Mesendoderm (in vitro differentiated cells): ENCODE results near the gene SOX5.

ENCODE experiments used
- DNase-seq: peaks from one replicate; pipeline ENCODE4 v3.0.0; 2013
- H2AK5ac ChIP-seq: 2 replicates; pipeline ENCODE4 v1.6.1; 2013; ENCODE audit warnings: low read length, inconsistent platforms
- H2BK120ac ChIP-seq: 2 replicates; pipeline ENCODE4 v1.6.1; 2013; ENCODE audit warnings: low read depth, mild to moderate bottlenecking, low read length, moderate library complexity, mixed read lengths
- H2BK15ac ChIP-seq: replicated peaks from 2 replicates; pipeline ENCODE4 v1.6.1; 2013; ENCODE audit warnings: low read depth, mild to moderate bottlenecking, moderate library complexity
- H2BK5ac ChIP-seq: 2 replicates; pipeline ENCODE4 v1.6.1; 2013; ENCODE audit warnings: low read length, inconsistent platforms
- H3K18ac ChIP-seq: 2 replicates; pipeline ENCODE4 v1.6.1; 2013; ENCODE audit warnings: mild to moderate bottlenecking, low read length, mixed read lengths
- H3K23ac ChIP-seq: one replicate; pipeline ENCODE4 v1.6.1; 2013; ENCODE audit warnings: low read length
- H3K27ac ChIP-seq: 2 replicates; pipeline ENCODE4 v1.5.1; 2013; ENCODE audit warnings: low read depth, mild to moderate bottlenecking, inconsistent platforms, low read length, moderate library complexity
- H3K27me3 ChIP-seq: 2 replicates; pipeline ENCODE4 v1.6.1; 2013; ENCODE audit warnings: low read length, control low read depth, mild to moderate bottlenecking, inconsistent platforms; ENCODE audit not compliant: insufficient read depth, poor library complexity
- H3K36me3 ChIP-seq: 2 replicates; pipeline ENCODE4 v1.6.1; 2013; ENCODE audit warnings: low read length, inconsistent platforms; ENCODE audit not compliant: control insufficient read depth, insufficient read depth
- H3K4ac ChIP-seq: one replicate; pipeline ENCODE4 v1.6.1; 2013; ENCODE audit warnings: low read depth, mild to moderate bottlenecking, low read length, moderate library complexity
- H3K4me1 ChIP-seq: 2 replicates; pipeline ENCODE4 v1.6.1; 2013; ENCODE audit warnings: low read depth, low read length, inconsistent platforms; ENCODE audit not compliant: control insufficient read depth
- H3K4me2 ChIP-seq: 2 replicates; pipeline ENCODE4 v1.6.1; 2013; ENCODE audit warnings: low read length
- H3K4me3 ChIP-seq: 2 replicates; pipeline ENCODE4 v1.5.1; 2013; ENCODE audit warnings: mild to moderate bottlenecking, low read length
- H3K56ac ChIP-seq: one replicate; pipeline ENCODE4 v1.6.1; 2013; ENCODE audit warnings: low read length
- H3K79me1 ChIP-seq: 2 replicates; pipeline ENCODE4 v1.6.1; 2013; ENCODE audit warnings: low read length, inconsistent platforms
- H3K79me2 ChIP-seq: 2 replicates; pipeline ENCODE4 v1.6.1; 2013; ENCODE audit warnings: mild to moderate bottlenecking, low read length; ENCODE audit not compliant: control insufficient read depth, insufficient read depth
- H3K9ac ChIP-seq: 2 replicates; pipeline ENCODE4 v1.6.1; 2013; ENCODE audit warnings: low read length, inconsistent platforms
- H4K5ac ChIP-seq: one replicate; pipeline ENCODE4 v1.6.1; 2013; ENCODE audit warnings: low read length
- H4K8ac ChIP-seq: one replicate; pipeline ENCODE4 v1.6.1; 2013; ENCODE audit warnings: low read depth, mild to moderate bottlenecking, control low read depth, low read length, moderate library complexity
- WGBS: extraction: QIAGEN DNeasy Blood & Tissue Kit; methylation state at CpG from one replicate; pipeline ENCODE4 v1.1.7; 2013; ENCODE audit warnings: low lambda C conversion rate, missing lambda C conversion rate; ENCODE audit not compliant: insufficient coverage; ENCODE audit errors: extremely low coverage; 5-methylcytosine and 5-hydroxymethylcytosine counted together

SOX5 gene

DNA sequence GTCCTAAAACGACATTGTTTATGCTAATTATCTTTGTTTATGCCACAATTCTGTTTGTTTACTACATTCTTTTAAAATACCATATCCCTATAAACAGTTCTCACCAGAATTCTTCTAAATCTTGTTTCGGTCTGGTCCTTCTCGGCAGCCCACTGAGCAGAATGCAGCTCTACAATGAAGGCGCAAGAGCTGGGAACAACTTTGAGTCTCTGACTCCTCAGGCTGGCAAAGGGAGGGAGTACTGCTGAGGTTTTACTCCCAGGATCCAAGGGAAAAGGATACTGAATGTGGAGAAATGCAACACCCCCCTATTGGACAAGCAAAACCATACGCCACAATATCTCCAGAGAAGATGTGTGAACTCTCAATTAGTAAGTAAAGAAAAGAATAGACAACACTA lies 5.4 kb downstream of the SOX5 start:
- WGBS, result no CpG with 5 or more reads among the region's 5 CpGs
- H3K9ac ChIP-seq, result no peak overlapping the region
- no peaks in the 10 kb centered on the region for H3K79me2 ChIP-seq
- H4K5ac ChIP-seq, result no peak overlapping the region
- no peaks in the 10 kb centered on the region for H3K79me1 ChIP-seq
- H3K4me1 ChIP-seq, result no peaks in the 10 kb centered on the region
- no peak overlapping the region for H4K8ac ChIP-seq
- no peaks in the 10 kb centered on the region for H3K36me3 ChIP-seq
- H2BK120ac ChIP-seq, result no peak overlapping the region
- peak; percentile 44 for DNase-seq
- H3K56ac ChIP-seq, result no peak overlapping the region
- H2BK5ac ChIP-seq, result no peak overlapping the region
- no peak overlapping the region for H3K4me2 ChIP-seq
- no peak overlapping the region for H3K27ac ChIP-seq
- H3K4ac ChIP-seq, result no peak overlapping the region
- H2AK5ac ChIP-seq, result no peak overlapping the region
- H3K18ac ChIP-seq, result no peak overlapping the region
- no peak overlapping the region for H2BK15ac ChIP-seq
- H3K27me3 ChIP-seq, result no peaks in the 10 kb centered on the region
- H3K4me3 ChIP-seq, result no peak overlapping the region
- H3K23ac ChIP-seq, result no peak overlapping the region

DNA sequence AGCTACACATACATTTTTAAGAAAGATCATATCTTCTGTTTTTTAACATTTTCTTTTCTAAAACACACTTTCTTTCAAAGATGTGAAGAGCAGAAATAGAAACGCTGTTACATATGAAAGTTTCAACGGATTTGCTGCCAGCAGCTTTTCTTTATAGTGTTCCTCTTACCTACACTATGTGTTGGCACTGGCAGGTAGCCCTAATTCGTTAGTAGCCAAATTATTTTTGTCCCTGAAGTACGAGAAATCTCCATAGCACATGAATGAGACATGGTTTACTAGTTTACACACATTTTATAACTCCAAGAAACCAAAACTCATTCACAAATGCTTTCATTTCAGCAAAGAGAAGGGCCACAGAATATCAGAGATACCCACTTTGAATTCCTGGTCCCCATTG lies 6.6 kb downstream of the SOX5 start:
- H2AK5ac ChIP-seq, result no peak overlapping the region
- H2BK15ac ChIP-seq, result no peak overlapping the region
- no peak overlapping the region for H3K4me3 ChIP-seq
- H3K56ac ChIP-seq, result no peak overlapping the region
- no CpG with 5 or more reads among the region's 4 CpGs for WGBS
- H3K4me2 ChIP-seq, result no peak overlapping the region
- H3K36me3 ChIP-seq, result no peaks in the 10 kb centered on the region
- H3K9ac ChIP-seq, result no peak overlapping the region
- no peak overlapping the region for H3K23ac ChIP-seq
- H4K8ac ChIP-seq, result no peak overlapping the region
- H4K5ac ChIP-seq, result no peak overlapping the region
- no peak overlapping the region for H3K4ac ChIP-seq
- no peak overlapping the region for H3K27ac ChIP-seq
- no peak overlapping the region for H2BK120ac ChIP-seq
- no peak overlapping the region for H3K18ac ChIP-seq
- H3K79me2 ChIP-seq, result no peaks in the 10 kb centered on the region
- no peaks in the 10 kb centered on the region for H3K4me1 ChIP-seq
- H2BK5ac ChIP-seq, result no peak overlapping the region
- DNase-seq, result no peak
- H3K79me1 ChIP-seq, result no peaks in the 10 kb centered on the region
- no peaks in the 10 kb centered on the region for H3K27me3 ChIP-seq

DNA sequence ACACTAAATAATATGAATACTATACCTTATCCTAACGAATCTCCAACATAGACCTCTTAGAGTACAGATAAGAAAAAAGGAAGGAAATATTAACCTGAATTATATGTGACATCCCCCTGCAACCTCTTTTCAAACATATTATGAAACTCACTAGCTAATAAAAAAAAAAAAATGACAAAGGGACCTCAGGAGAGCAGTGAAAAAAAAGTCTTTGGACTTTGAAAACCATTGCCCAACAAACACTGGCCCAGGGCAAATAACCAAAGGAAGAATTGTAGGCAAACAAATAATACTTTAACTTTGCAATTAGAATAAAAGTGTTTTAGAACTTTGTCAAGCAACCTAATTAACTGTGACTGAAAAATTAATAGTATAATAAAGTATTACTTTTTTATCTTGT lies 7.7 kb downstream of the SOX5 start:
- no peaks in the 10 kb centered on the region for H3K4me1 ChIP-seq
- no peak overlapping the region for H3K18ac ChIP-seq
- no peak for DNase-seq
- H2BK120ac ChIP-seq, result no peak overlapping the region
- H3K4me2 ChIP-seq, result no peak overlapping the region
- no peak overlapping the region for H3K4ac ChIP-seq
- no peak overlapping the region for H2BK15ac ChIP-seq
- H4K8ac ChIP-seq, result no peak overlapping the region
- H3K27ac ChIP-seq, result no peak overlapping the region
- H2BK5ac ChIP-seq, result no peak overlapping the region
- no peak overlapping the region for H3K4me3 ChIP-seq
- H3K79me2 ChIP-seq, result no peaks in the 10 kb centered on the region
- H3K27me3 ChIP-seq, result no peaks in the 10 kb centered on the region
- no peak overlapping the region for H3K9ac ChIP-seq
- H4K5ac ChIP-seq, result no peak overlapping the region
- H2AK5ac ChIP-seq, result no peak overlapping the region
- H3K23ac ChIP-seq, result no peak overlapping the region
- no CpG with 5 or more reads among the region's 1 CpG for WGBS
- H3K56ac ChIP-seq, result no peak overlapping the region
- H3K36me3 ChIP-seq, result no peaks in the 10 kb centered on the region
- no peaks in the 10 kb centered on the region for H3K79me1 ChIP-seq

DNA sequence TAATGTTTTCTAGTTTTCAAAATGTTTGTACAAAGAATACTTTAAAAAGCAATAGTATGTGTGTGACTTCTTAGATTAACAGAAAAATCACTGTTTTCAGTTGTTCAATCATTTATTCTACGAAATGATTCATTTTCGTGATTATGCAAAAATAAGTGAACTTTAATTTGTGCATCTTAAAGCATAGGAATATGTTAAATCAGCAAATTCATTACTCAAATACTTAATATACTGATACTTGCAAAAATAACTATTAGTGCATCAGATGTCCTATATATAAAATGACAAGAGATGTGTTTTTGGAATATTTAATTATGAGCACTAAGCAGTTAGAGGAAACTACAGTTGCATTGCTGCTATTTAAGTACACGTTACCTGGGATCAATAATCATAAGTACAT lies 11.0 kb downstream of the SOX5 start:
- Histone ChIP-seq H3K9ac (no peak overlapping the region), H2BK120ac (no peak overlapping the region), H3K36me3 (no peaks in the 10 kb centered on the region), H3K27me3 (no peaks in the 10 kb centered on the region), H3K4ac (no peak overlapping the region), H3K79me2 (no peaks in the 10 kb centered on the region), H3K79me1 (no peaks in the 10 kb centered on the region), H2BK15ac (no peak overlapping the region), H3K4me2 (no peak overlapping the region), H3K23ac (no peak overlapping the region), H3K56ac (no peak overlapping the region), H3K4me3 (no peak overlapping the region), H2AK5ac (no peak overlapping the region), H4K8ac (no peak overlapping the region), H4K5ac (no peak overlapping the region), H2BK5ac (no peak overlapping the region), H3K27ac (no peak overlapping the region), H3K18ac (no peak overlapping the region), H3K4me1 (no peaks in the 10 kb centered on the region)
- no CpG with 5 or more reads among the region's 3 CpGs for WGBS
- no peak for DNase-seq

DNA sequence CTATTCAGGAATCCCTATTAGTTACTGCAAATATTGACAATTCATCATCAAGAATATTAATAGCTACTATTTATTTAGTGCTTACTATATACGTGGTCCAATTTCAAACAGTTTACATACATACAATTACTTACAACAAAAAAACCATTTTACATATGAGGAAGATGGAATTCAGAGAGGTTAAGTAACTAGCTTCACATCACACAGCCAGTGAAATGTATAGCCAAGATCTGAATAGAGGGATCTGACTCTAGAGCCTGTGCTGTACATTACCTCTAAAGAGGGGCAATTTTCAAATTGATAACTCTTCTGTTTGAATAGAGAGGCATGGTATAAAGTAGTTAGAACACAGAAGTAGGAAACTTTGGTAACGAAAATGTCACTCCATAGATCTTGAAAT lies 18.3 kb downstream of the SOX5 start:
- Histone ChIP-seq H3K27ac (no peak overlapping the region), H3K23ac (no peak overlapping the region), H3K4me1 (no peaks in the 10 kb centered on the region), H3K79me1 (no peaks in the 10 kb centered on the region), H3K56ac (no peak overlapping the region), H3K36me3 (no peaks in the 10 kb centered on the region), H3K9ac (no peak overlapping the region), H3K4ac (no peak overlapping the region), H4K8ac (no peak overlapping the region), H3K79me2 (no peaks in the 10 kb centered on the region), H2BK5ac (no peak overlapping the region), H3K27me3 (no peaks in the 10 kb centered on the region), H3K4me2 (no peak overlapping the region), H2BK120ac (no peak overlapping the region), H3K18ac (no peak overlapping the region), H2AK5ac (no peak overlapping the region), H3K4me3 (no peak overlapping the region), H2BK15ac (no peak overlapping the region), H4K5ac (no peak overlapping the region)
- DNase-seq, result no peak
- 100% methylated on average over 1 of the region's 2 CpGs for WGBS

DNA sequence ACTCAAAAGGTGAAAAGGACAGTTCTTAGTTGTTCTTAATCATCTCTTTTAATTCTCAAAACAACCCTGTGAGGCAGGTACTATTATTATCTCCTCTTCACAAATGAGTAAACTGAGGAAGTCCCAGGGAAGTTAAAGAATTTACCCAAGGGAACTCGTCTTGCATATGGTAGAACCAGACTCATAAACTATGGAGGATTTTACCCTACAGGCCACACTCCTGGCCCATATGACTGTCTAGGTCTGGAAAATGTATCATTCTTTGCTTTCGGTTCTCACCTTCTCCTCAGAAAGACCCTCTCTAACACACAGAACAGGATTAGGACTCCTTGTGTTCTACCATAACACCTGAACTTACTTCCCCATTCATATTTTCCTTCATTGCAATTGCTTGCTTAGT lies 18.9 kb downstream of the SOX5 start:
- no peak overlapping the region for H2BK120ac ChIP-seq
- H3K36me3 ChIP-seq, result no peaks in the 10 kb centered on the region
- no peak overlapping the region for H3K23ac ChIP-seq
- H3K9ac ChIP-seq, result no peak overlapping the region
- H3K27me3 ChIP-seq, result no peaks in the 10 kb centered on the region
- no peak for DNase-seq
- no peak overlapping the region for H2AK5ac ChIP-seq
- WGBS, result no CpG with 5 or more reads among the region's 2 CpGs
- no peak overlapping the region for H3K4me2 ChIP-seq
- H3K18ac ChIP-seq, result no peak overlapping the region
- no peak overlapping the region for H2BK5ac ChIP-seq
- H3K56ac ChIP-seq, result no peak overlapping the region
- no peak overlapping the region for H2BK15ac ChIP-seq
- H3K4me3 ChIP-seq, result no peak overlapping the region
- H4K5ac ChIP-seq, result no peak overlapping the region
- no peak overlapping the region for H4K8ac ChIP-seq
- no peak overlapping the region for H3K4ac ChIP-seq
- no peak overlapping the region for H3K27ac ChIP-seq
- H3K79me2 ChIP-seq, result no peaks in the 10 kb centered on the region
- H3K4me1 ChIP-seq, result no peaks in the 10 kb centered on the region
- H3K79me1 ChIP-seq, result no peaks in the 10 kb centered on the region
